SK-N-SH (cell line): ENCODE data around the gene CLEC16A.

Experiments
- CTCF ChIP-seq: fragments of 200-600 bp; sonication (generic); IDR thresholded peaks from 2 replicates; pipeline ENCODE4 v1.6.1; 2017; ENCODE audit warnings: antibody characterized with exemption, mild to moderate bottlenecking, moderate library complexity
- FOXJ3 ChIP-seq: sonication (generic); formaldehyde crosslinking; IDR thresholded peaks from 2 replicates; pipeline ENCODE4 v1.5.1; 2020; ENCODE audit warnings: mild to moderate bottlenecking, missing genetic modification reagents
- NRF1 ChIP-seq: IDR thresholded peaks from 2 replicates; pipeline ENCODE4 v1.6.1; 2012; ENCODE audit warnings: low read depth, mild to moderate bottlenecking, low read length
- PBX3 ChIP-seq: IDR thresholded peaks from 2 replicates; pipeline ENCODE4; 2012
- RCOR1 ChIP-seq: fragments of 150-350 bp; IDR thresholded peaks from 2 replicates; pipeline ENCODE4 v1.6.1; 2017; ENCODE audit warnings: antibody characterized with exemption, low read length

GRCh38 chr16:10984509-10984908 is 40.1 kb downstream of the CLEC16A start:
- no peak for TF ChIP-seq CTCF
- no peak for TF ChIP-seq NRF1
- TF ChIP-seq RCOR1 = no peak
- no peak for TF ChIP-seq PBX3
- no peak for TF ChIP-seq FOXJ3 (CRISPR knock-in tag)
